HepG2 (cell line): ENCODE results near the gene PDZD7. TPM values are rescaled to one million over a fixed set of nuclear protein-coding genes. Genes with fewer than 3 reads are reported as not detected.

ENCODE experiments used
- CHD4 ChIP-seq: fragments of 200-600 bp; sonication (generic); IDR thresholded peaks from 2 replicates; pipeline ENCODE4 v1.7.0; 2017; ENCODE audit warnings: mild to moderate bottlenecking, low read length, borderline replicate concordance
- CSRNP1 ChIP-seq: sonication (generic); formaldehyde crosslinking; IDR thresholded peaks from 2 replicates; pipeline ENCODE4 v1.8.1; 2023; ENCODE audit warnings: mild to moderate bottlenecking, missing genetic modification reagents
- DNMT3B ChIP-seq: conservative IDR thresholded peaks from 2 replicates; pipeline ENCODE4 v1.6.1; 2016; ENCODE audit warnings: missing biosample characterization, control low read depth
- HOXD1 ChIP-seq: sonication (generic); formaldehyde crosslinking; IDR thresholded peaks from 2 replicates; pipeline ENCODE4 v1.5.0; 2020; ENCODE audit warnings: missing genetic modification reagents
- RXRA ChIP-seq: sonication (generic); formaldehyde crosslinking; IDR thresholded peaks from 2 replicates; pipeline ENCODE4 v1.5.1; 2020; ENCODE audit warnings: missing genetic modification reagents
- XRCC5 ChIP-seq: fragments of 200-400 bp; formaldehyde crosslinking; optimal IDR thresholded peaks from 2 replicates; pipeline ENCODE3; 2017; ENCODE audit warnings: mild to moderate bottlenecking, low read length
- ZNF224 ChIP-seq: sonication (generic); formaldehyde crosslinking; IDR thresholded peaks from 2 replicates; pipeline ENCODE4 v1.5.0; 2020; ENCODE audit warnings: mild to moderate bottlenecking, missing genetic modification reagents
- ZNF263 ChIP-seq: sonication (generic); formaldehyde crosslinking; IDR thresholded peaks from 2 replicates; pipeline ENCODE4 v1.4.0; 2020; ENCODE audit warnings: missing genetic modification reagents
- ZNF460 ChIP-seq: sonication (generic); formaldehyde crosslinking; IDR thresholded peaks from 2 replicates; pipeline ENCODE4 v1.5.1; 2020; ENCODE audit warnings: missing genetic modification reagents, mild to moderate bottlenecking, borderline replicate concordance
- polyA plus RNA-seq, 8 experiments: library from polyadenylated mRNA; depleted of rRNA in 3 of 8; stranded (reverse) in 7 of 8; unstranded in 1 of 8; fragments of >200 nt; fragmentation: Illumina TruSeq in 4 of 8; extraction: Trizol in 4 of 8; gene quantifications; 2 replicates each; pipeline versions ENCODE4 v1.2.1 to v1.2.3, GENCODE V29; 2011 to 2016; ENCODE audit warnings: low read depth in 4 of 8, missing spikeins in 1 of 8, mixed read lengths in 1 of 8; ENCODE audit not compliant: insufficient read depth in 1 of 8
- total RNA-seq, 5 experiments: library from RNA; depleted of rRNA; stranded (reverse); fragments of >200 nt; fragmentation: Illumina TruSeq; extraction: Trizol; gene quantifications; 2 replicates each; pipeline ENCODE4 v1.2.3, GENCODE V29; 2016; ENCODE audit warnings: low read depth in 1 of 5
- TF ChIP-seq, protein P1 (sequence below): sonication (generic); formaldehyde crosslinking; IDR thresholded peaks from 2 replicates; pipeline ENCODE4 v1.4.0; 2020; ENCODE audit warnings: missing genetic modification reagents
- TF ChIP-seq, protein P2 (sequence below): sonication (generic); formaldehyde crosslinking; IDR thresholded peaks from 2 replicates; pipeline ENCODE4 v1.5.0; 2020; ENCODE audit warnings: missing genetic modification reagents
- TF ChIP-seq, protein P3 (sequence below): IDR thresholded peaks from 2 replicates; pipeline ENCODE4 v1.6.1; 2016; ENCODE audit warnings: low read depth
- TF ChIP-seq, protein P4 (sequence below): IDR thresholded peaks from 2 replicates; pipeline ENCODE4 v1.6.1; 2016; ENCODE audit warnings: missing compliant biosample characterization, missing genetic modification reagents, borderline replicate concordance
- TF ChIP-seq, protein P5 (sequence below), 2 experiments: sonication (generic) in 1 of 2; formaldehyde crosslinking in 1 of 2; IDR thresholded peaks; 2 replicates each; pipeline versions ENCODE4 v1.4.0 to v1.6.1; 2018 to 2020; ENCODE audit warnings: missing genetic modification reagents in 2 of 2, borderline replicate concordance in 1 of 2, low read depth in 1 of 2, mild to moderate bottlenecking in 1 of 2, missing biosample characterization in 1 of 2

PDZD7 gene
- total and polyA plus RNA-seq, 2 of the 13 experiments (the other 11 are each of a cell fraction or from before 2014, with no cell fraction given): 0.58 to 0.73 TPM

GRCh38 chr10:100970076-100970913 is 60.6 kb downstream of the PDZD7 start (continued):
- TF ChIP-seq, protein P1, sequence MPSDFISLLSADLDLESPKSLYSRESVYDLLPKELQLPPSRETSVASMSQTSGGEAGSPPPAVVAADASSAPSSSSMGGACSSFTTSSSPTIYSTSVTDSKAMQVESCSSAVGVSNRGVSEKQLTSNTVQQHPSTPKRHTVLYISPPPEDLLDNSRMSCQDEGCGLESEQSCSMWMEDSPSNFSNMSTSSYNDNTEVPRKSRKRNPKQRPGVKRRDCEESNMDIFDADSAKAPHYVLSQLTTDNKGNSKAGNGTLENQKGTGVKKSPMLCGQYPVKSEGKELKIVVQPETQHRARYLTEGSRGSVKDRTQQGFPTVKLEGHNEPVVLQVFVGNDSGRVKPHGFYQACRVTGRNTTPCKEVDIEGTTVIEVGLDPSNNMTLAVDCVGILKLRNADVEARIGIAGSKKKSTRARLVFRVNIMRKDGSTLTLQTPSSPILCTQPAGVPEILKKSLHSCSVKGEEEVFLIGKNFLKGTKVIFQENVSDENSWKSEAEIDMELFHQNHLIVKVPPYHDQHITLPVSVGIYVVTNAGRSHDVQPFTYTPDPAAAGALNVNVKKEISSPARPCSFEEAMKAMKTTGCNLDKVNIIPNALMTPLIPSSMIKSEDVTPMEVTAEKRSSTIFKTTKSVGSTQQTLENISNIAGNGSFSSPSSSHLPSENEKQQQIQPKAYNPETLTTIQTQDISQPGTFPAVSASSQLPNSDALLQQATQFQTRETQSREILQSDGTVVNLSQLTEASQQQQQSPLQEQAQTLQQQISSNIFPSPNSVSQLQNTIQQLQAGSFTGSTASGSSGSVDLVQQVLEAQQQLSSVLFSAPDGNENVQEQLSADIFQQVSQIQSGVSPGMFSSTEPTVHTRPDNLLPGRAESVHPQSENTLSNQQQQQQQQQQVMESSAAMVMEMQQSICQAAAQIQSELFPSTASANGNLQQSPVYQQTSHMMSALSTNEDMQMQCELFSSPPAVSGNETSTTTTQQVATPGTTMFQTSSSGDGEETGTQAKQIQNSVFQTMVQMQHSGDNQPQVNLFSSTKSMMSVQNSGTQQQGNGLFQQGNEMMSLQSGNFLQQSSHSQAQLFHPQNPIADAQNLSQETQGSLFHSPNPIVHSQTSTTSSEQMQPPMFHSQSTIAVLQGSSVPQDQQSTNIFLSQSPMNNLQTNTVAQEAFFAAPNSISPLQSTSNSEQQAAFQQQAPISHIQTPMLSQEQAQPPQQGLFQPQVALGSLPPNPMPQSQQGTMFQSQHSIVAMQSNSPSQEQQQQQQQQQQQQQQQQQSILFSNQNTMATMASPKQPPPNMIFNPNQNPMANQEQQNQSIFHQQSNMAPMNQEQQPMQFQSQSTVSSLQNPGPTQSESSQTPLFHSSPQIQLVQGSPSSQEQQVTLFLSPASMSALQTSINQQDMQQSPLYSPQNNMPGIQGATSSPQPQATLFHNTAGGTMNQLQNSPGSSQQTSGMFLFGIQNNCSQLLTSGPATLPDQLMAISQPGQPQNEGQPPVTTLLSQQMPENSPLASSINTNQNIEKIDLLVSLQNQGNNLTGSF: no peak
- TF ChIP-seq, protein P2, sequence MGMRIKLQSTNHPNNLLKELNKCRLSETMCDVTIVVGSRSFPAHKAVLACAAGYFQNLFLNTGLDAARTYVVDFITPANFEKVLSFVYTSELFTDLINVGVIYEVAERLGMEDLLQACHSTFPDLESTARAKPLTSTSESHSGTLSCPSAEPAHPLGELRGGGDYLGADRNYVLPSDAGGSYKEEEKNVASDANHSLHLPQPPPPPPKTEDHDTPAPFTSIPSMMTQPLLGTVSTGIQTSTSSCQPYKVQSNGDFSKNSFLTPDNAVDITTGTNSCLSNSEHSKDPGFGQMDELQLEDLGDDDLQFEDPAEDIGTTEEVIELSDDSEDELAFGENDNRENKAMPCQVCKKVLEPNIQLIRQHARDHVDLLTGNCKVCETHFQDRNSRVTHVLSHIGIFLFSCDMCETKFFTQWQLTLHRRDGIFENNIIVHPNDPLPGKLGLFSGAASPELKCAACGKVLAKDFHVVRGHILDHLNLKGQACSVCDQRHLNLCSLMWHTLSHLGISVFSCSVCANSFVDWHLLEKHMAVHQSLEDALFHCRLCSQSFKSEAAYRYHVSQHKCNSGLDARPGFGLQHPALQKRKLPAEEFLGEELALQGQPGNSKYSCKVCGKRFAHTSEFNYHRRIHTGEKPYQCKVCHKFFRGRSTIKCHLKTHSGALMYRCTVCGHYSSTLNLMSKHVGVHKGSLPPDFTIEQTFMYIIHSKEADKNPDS: peak; percentile 52; the same call in 1 of the 2 replicates
- TF ChIP-seq XRCC5: no peak
- no peak for TF ChIP-seq CSRNP1 (CRISPR knock-in tag)
- TF ChIP-seq HOXD1 (CRISPR knock-in tag): no peak
- TF ChIP-seq DNMT3B (CRISPR knock-in tag): no peak
- TF ChIP-seq ZNF224 (CRISPR knock-in tag): no peak
- TF ChIP-seq, protein P3, sequence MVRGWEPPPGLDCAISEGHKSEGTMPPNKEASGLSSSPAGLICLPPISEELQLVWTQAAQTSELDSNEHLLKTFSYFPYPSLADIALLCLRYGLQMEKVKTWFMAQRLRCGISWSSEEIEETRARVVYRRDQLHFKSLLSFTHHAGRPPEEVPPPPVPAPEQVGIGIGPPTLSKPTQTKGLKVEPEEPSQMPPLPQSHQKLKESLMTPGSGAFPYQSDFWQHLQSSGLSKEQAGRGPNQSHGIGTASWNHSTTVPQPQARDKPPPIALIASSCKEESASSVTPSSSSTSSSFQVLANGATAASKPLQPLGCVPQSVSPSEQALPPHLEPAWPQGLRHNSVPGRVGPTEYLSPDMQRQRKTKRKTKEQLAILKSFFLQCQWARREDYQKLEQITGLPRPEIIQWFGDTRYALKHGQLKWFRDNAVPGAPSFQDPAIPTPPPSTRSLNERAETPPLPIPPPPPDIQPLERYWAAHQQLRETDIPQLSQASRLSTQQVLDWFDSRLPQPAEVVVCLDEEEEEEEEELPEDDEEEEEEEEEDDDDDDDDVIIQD: no peak
- TF ChIP-seq ZNF263 (CRISPR knock-in tag): peak; percentile 62; the same call in 1 of the 2 replicates
- TF ChIP-seq, protein P4, sequence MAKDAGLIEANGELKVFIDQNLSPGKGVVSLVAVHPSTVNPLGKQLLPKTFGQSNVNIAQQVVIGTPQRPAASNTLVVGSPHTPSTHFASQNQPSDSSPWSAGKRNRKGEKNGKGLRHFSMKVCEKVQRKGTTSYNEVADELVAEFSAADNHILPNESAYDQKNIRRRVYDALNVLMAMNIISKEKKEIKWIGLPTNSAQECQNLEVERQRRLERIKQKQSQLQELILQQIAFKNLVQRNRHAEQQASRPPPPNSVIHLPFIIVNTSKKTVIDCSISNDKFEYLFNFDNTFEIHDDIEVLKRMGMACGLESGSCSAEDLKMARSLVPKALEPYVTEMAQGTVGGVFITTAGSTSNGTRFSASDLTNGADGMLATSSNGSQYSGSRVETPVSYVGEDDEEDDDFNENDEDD: no peak
- TF ChIP-seq CHD4: no peak
- TF ChIP-seq, protein P5, sequence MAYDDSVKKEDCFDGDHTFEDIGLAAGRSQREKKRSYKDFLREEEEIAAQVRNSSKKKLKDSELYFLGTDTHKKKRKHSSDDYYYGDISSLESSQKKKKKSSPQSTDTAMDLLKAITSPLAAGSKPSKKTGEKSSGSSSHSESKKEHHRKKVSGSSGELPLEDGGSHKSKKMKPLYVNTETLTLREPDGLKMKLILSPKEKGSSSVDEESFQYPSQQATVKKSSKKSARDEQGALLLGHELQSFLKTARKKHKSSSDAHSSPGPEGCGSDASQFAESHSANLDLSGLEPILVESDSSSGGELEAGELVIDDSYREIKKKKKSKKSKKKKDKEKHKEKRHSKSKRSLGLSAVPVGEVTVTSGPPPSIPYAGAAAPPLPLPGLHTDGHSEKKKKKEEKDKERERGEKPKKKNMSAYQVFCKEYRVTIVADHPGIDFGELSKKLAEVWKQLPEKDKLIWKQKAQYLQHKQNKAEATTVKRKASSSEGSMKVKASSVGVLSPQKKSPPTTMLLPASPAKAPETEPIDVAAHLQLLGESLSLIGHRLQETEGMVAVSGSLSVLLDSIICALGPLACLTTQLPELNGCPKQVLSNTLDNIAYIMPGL (CRISPR knock-in tag; IDR thresholded peaks at IDR 0.05; ENCODE audit: borderline replicate concordance in 1 of 2, low read depth in 1 of 2): peak in 1 of 2 experiments; percentile 10; a peak in 1 of 4 replicates
- TF ChIP-seq RXRA (CRISPR knock-in tag): no peak; the same call in 1 of the 2 replicates
- TF ChIP-seq ZNF460 (CRISPR knock-in tag): no peak
